K562 (cell line): ENCODE data around the gene CXCL6. TPM values are rescaled to one million over a fixed set of nuclear protein-coding genes. Genes with fewer than 3 reads are reported as not detected.

Experiments
- ATAC-seq: fragments of 200-7000 bp; cut with Tn5 transposase; 3 replicates; pipeline ENCODE4 v1.9.1; 2020; ENCODE audit warnings: moderate library complexity
- BruUV-seq: library from RNA; stranded (reverse); fragments of 400-500 nt; replicated peaks from 2 replicates; lab custom pipeline; 2021; lab: Mats Ljungman, UMichigan
- CTCF ChIA-PET: fragments of 300-600 bp; formaldehyde crosslinking; extraction: SDS; loops from one replicate; lab custom pipeline; 2021; ENCODE audit warnings: low intra/inter-chr PET ratio; lab: Yijun Ruan, JAX
- POLR2A ChIA-PET: fragments of 300-600, 350-650 bp; sonication (Branson Sonifier 250); formaldehyde crosslinking; extraction: SDS; loops from one replicate; lab custom pipeline; 2021; ENCODE audit warnings: antibody characterized with exemption, inconsistent platforms; lab: Yijun Ruan, JAX
- DNase-seq, 4 experiments: peaks; one replicate each; pipeline versions ENCODE4 v3.0.0 to v3.0.0-alpha.2; 2011 to 2018; ENCODE audit warnings: low spot score in 3 of 4, mixed read lengths in 3 of 4; ENCODE audit errors: extremely low read depth in 1 of 4
- FAIRE-seq: peaks from 2 replicates; lab custom pipeline; 2011; peaks lifted over from hg19 to GRCh38; lab: Jason Lieb, UNC
- H2AFZ ChIP-seq: 2 replicates; pipeline ENCODE4 v1.6.0; 2011; ENCODE audit warnings: low read depth, low read length, control low read depth, inconsistent platforms
- H3K27ac ChIP-seq: fragments of 200-600 bp; 3 replicates; pipeline ENCODE4 v1.8.0; 2011; ENCODE audit warnings: low read depth, mild to moderate bottlenecking, control low read depth, inconsistent platforms, low read length, moderate library complexity, mixed read lengths; ENCODE audit errors: extremely low read depth
- H3K27me3 ChIP-seq, 2 experiments: fragments of 300-600 bp in 1 of 2; 2 replicates in 1 of 2; 3 replicates in 1 of 2; pipeline versions ENCODE4 v1.6.0 to v1.8.0; 2011; ENCODE audit warnings: inconsistent platforms in 2 of 2, low read length in 2 of 2, mild to moderate bottlenecking in 1 of 2, mixed read lengths in 1 of 2, moderate library complexity in 1 of 2; ENCODE audit not compliant: control insufficient read depth in 2 of 2, insufficient read depth in 2 of 2
- H3K36me3 ChIP-seq: fragments of 300-600 bp; 3 replicates; pipeline ENCODE4 v1.8.0; 2011; ENCODE audit warnings: mild to moderate bottlenecking, low read length, inconsistent platforms; ENCODE audit not compliant: control insufficient read depth, insufficient read depth
- H3K4me1 ChIP-seq, 2 experiments: fragments of 200-600 bp in 1 of 2; replicated peaks in 1 of 2; 2 replicates in 1 of 2; 3 replicates in 1 of 2; pipeline versions ENCODE4 v1.5.1 to v1.8.0; 2011; ENCODE audit warnings: inconsistent platforms in 2 of 2, low read length in 2 of 2, mild to moderate bottlenecking in 1 of 2, mixed read lengths in 1 of 2, moderate library complexity in 1 of 2; ENCODE audit not compliant: control insufficient read depth in 2 of 2, insufficient read depth in 2 of 2
- H3K4me2 ChIP-seq: 2 replicates; pipeline ENCODE4 v1.6.1; 2011; ENCODE audit warnings: low read length, control low read depth, inconsistent platforms, mixed read lengths; ENCODE audit not compliant: insufficient read depth
- H3K4me3 ChIP-seq: fragments of 200-600 bp; sonication (generic), shearing (Covaris generic); 2 replicates; pipeline ENCODE4 v1.5.1; 2016; ENCODE audit warnings: control low read depth, inconsistent platforms
- H3K79me2 ChIP-seq: fragments of 200-600 bp; 3 replicates; pipeline ENCODE4 v1.8.0; 2011; ENCODE audit warnings: low read length, inconsistent platforms; ENCODE audit not compliant: control insufficient read depth, insufficient read depth
- H3K9ac ChIP-seq, 2 experiments: 2 replicates each; pipeline versions ENCODE4 v1.6.0 to v1.6.1; 2011; ENCODE audit warnings: low read depth in 2 of 2, low read length in 2 of 2, control low read depth in 1 of 2, inconsistent platforms in 1 of 2, mild to moderate bottlenecking in 1 of 2, mixed read lengths in 1 of 2; ENCODE audit not compliant: insufficient read depth in 1 of 2
- H3K9me1 ChIP-seq: one replicate; pipeline ENCODE4 v1.6.0; 2011; ENCODE audit warnings: inconsistent platforms, mild to moderate bottlenecking, low read length, moderate library complexity; ENCODE audit not compliant: control insufficient read depth, insufficient read depth
- H3K9me3 ChIP-seq: replicated peaks from 2 replicates; pipeline ENCODE4 v1.5.1; 2011; ENCODE audit warnings: low read depth, low read length, inconsistent platforms; ENCODE audit not compliant: control insufficient read depth, insufficient read depth
- H4K20me1 ChIP-seq: replicated peaks from 2 replicates; pipeline ENCODE4 v1.6.1; 2011; ENCODE audit warnings: low read length, inconsistent platforms, mixed read lengths; ENCODE audit not compliant: control insufficient read depth, insufficient read depth
- CREB3 ChIP-seq: fragments of 450-650 bp; conservative IDR thresholded peaks from 2 replicates; pipeline ENCODE4 v1.6.1; 2016; ENCODE audit warnings: missing genetic modification characterization, low read depth, mild to moderate bottlenecking, missing compliant biosample characterization, moderate library complexity
- MAX ChIP-seq: sonication (generic); formaldehyde crosslinking; IDR thresholded peaks from 2 replicates; pipeline ENCODE4 v1.9.0; 2022; ENCODE audit warnings: mild to moderate bottlenecking, missing genetic modification reagents
- MTA1 ChIP-seq: fragments of 450-650 bp; IDR thresholded peaks from 2 replicates; pipeline ENCODE4 v1.6.1; 2017; ENCODE audit warnings: borderline replicate concordance
- RB1 ChIP-seq: fragments of 450-650 bp; IDR thresholded peaks from 2 replicates; pipeline ENCODE4 v1.6.1; 2017; ENCODE audit warnings: low read depth, mild to moderate bottlenecking
- THRAP3 ChIP-seq: fragments of 450-650 bp; IDR thresholded peaks from 2 replicates; pipeline ENCODE4 v1.6.1; 2016; ENCODE audit warnings: mild to moderate bottlenecking, inconsistent platforms, borderline replicate concordance
- ZNF277 ChIP-seq: fragments of 250-450 bp; sonication (Bioruptor Pico); IDR thresholded peaks from 2 replicates; pipeline ENCODE4 v1.8.0; 2022; ENCODE audit warnings: inconsistent platforms, mild to moderate bottlenecking, moderate library complexity, borderline replicate concordance
- ZNF280B ChIP-seq: fragments of 250-450 bp; sonication (Bioruptor Pico); IDR thresholded peaks from 2 replicates; pipeline ENCODE4 v1.5.1; 2021; ENCODE audit warnings: mild to moderate bottlenecking
- WGBS: fragments of 100-300 bp; shearing (Covaris generic); methylation state at CpG from one replicate; pipeline ENCODE4 v1.1.6; 2016; ENCODE audit warnings: low coverage, mixed read lengths; ENCODE audit not compliant: insufficient coverage; ENCODE audit errors: missing lambda C conversion rate; 5-methylcytosine and 5-hydroxymethylcytosine counted together
- in situ Hi-C: fragments of 300-500 bp; cut with MboI; formaldehyde crosslinking; loops from 4 replicates; pipeline ENCODE4 v1.15.0; 2018; ENCODE audit warnings: inconsistent platforms, mixed read lengths
- intact Hi-C: fragments of 100-400 bp; cut with micrococcal nuclease; formaldehyde crosslinking; loops from 2 replicates; pipeline ENCODE4 v1.14.2; 2022
- polyA plus RNA-seq, 8 experiments: library from polyadenylated mRNA; depleted of rRNA in 4 of 8; stranded (reverse) in 5 of 8; unstranded in 3 of 8; fragments of >200 nt; fragmentation: Nextera tagmentation in 2 of 8; fragmentation: Illumina TruSeq in 1 of 8; extraction: Ambion mirVana in 2 of 8; extraction: Trizol in 1 of 8; gene quantifications; 2 replicates each; pipeline versions ENCODE4 v1.2.1 to v1.2.3, GENCODE V29; 2011 to 2014; ENCODE audit warnings: inconsistent platforms in 1 of 8, missing spikeins in 1 of 8
- total RNA-seq, 7 experiments: library from RNA; depleted of rRNA in 6 of 7; stranded (reverse); fragments of >200 nt in 6 of 7; fragmentation: Illumina TruSeq in 2 of 7; extraction: Trizol in 2 of 7; gene quantifications; 2 replicates each; pipeline versions ENCODE4 v1.2.1 to v1.2.3, GENCODE V29; 2011 to 2021; ENCODE audit warnings: low replicate concordance in 1 of 7

CXCL6 gene
- total and polyA plus RNA-seq, 9 of the 15 experiments (the other 6 are each of a cell fraction or from before 2014, with no cell fraction given), result not detected

- intact Hi-C loops (no loop called here), in situ Hi-C loops (no loop called here)
- H3K9me1 ChIP-seq, result no peaks in the 10 kb centered on the region
- H3K4me2 ChIP-seq, result no peak overlapping the region
- no peak overlapping the region for H3K4me3 ChIP-seq
- no peaks in the 10 kb centered on the region for H3K79me2 ChIP-seq
- no peak for DNase-seq
- H3K27ac ChIP-seq, result no peak overlapping the region
- no TSS peak for BruUV-seq
- TF ChIP-seq MAX (CRISPR knock-in tag), result no peak
- no peaks in the 10 kb centered on the region for H3K36me3 ChIP-seq
- ChIA-PET POLR2A (no interaction called here), CTCF (no interaction called here)
- H3K27me3 ChIP-seq, result no peaks in the 10 kb centered on the region
- no peak overlapping the region for H2AFZ ChIP-seq
- H3K4me1 ChIP-seq, result peaks cover 0 to 5% of the 10 kb centered on the region in 2 experiments; a peak in 1 of 5 replicates
- H3K9me3 ChIP-seq, result no peaks in the 10 kb centered on the region
- no peak overlapping the region for H3K9ac ChIP-seq
- no peak for FAIRE-seq
- no peak for ATAC-seq
- whole genome bisulfite sequencing, result 55% methylated on average over 4 of the region's 4 CpGs
- no peaks in the 10 kb centered on the region for H4K20me1 ChIP-seq
These were observed 13.9 kb downstream of the CXCL6 start for GRCh38 chr4:73850261-73850970.

- H3K9ac ChIP-seq, result no peak overlapping the region
- FAIRE-seq (no peak), DNase-seq (no peak), ATAC-seq (no peak)
- no peaks in the 10 kb centered on the region for H4K20me1 ChIP-seq
- no peak overlapping the region for H3K4me3 ChIP-seq
- H3K27me3 ChIP-seq, result no peaks in the 10 kb centered on the region
- WGBS, result 6% methylated on average over 1 of the region's 1 CpG
- no peak overlapping the region for H3K27ac ChIP-seq
- no peak overlapping the region for H2AFZ ChIP-seq
- BruUV-seq, result no TSS peak
- H3K9me3 ChIP-seq, result no peaks in the 10 kb centered on the region
- intact Hi-C loops (no loop called here), in situ Hi-C loops (no loop called here)
- H3K9me1 ChIP-seq, result no peaks in the 10 kb centered on the region
- H3K4me1 ChIP-seq, result peaks cover 0 to 5% of the 10 kb centered on the region in 2 experiments; a peak in 1 of 5 replicates
- no peaks in the 10 kb centered on the region for H3K79me2 ChIP-seq
- ChIA-PET POLR2A (no interaction called here), CTCF (no interaction called here)
- H3K4me2 ChIP-seq, result no peak overlapping the region
- no peaks in the 10 kb centered on the region for H3K36me3 ChIP-seq
- TF ChIP-seq ZNF277 (CRISPR knock-in tag) (no peak), RB1 (no peak), MAX (CRISPR knock-in tag) (no peak), ZNF280B (CRISPR knock-in tag) (no peak), MTA1 (no peak), THRAP3 (no peak), CREB3 (no peak)
These were observed 14.8 kb downstream of the CXCL6 start for GRCh38 chr4:73851293-73851692.
